CD4-positive, alpha-beta T cell treated with Interleukin-4 for 1 hour (primary cell): ENCODE data around the gene PIGC.

ENCODE experiments used
- DNase-seq, 2 donors: peaks; one replicate each; pipeline ENCODE4 v3.0.0-alpha.2; 2020 to 2022

The PIGC gene

GRCh38 chr1:172443666-172444453 lies at the start of gene PIGC:
PIGC (minus strand) TSS chr1:172444069; CDS start chr1:172442622, 1,447 bp downstream.
- DNase-seq, result peak; percentile 90 to 91

GRCh38 chr1:172492421-172492820 lies 48.6 kb upstream of the PIGC start:
- DNase-seq, result no peak

GRCh38 chr1:172489847-172490246 lies 46.0 kb upstream of the PIGC start:
- no peak for DNase-seq

- DNase-seq, result no peak
Observed at GRCh38 chr1:172488393-172488792, 44.5 kb upstream of the PIGC start.

GRCh38 chr1:172487550-172487949 lies 43.7 kb upstream of the PIGC start:
- DNase-seq, result no peak

- DNase-seq, result no peak
Observed at GRCh38 chr1:172486805-172487454, 43.1 kb upstream of the PIGC start.

- DNase-seq, result no peak
Observed at GRCh38 chr1:172485626-172486025, 41.8 kb upstream of the PIGC start.

- DNase-seq, result no peak
Observed at GRCh38 chr1:172484252-172484651, 40.4 kb upstream of the PIGC start.

- DNase-seq, result no peak
Observed at GRCh38 chr1:172483448-172483847, 39.6 kb upstream of the PIGC start.

- no peak for DNase-seq
Observed at GRCh38 chr1:172482044-172482443, 38.2 kb upstream of the PIGC start.

GRCh38 chr1:172480431-172480830 lies 36.6 kb upstream of the PIGC start:
- DNase-seq, result no peak

GRCh38 chr1:172478485-172478884 lies 34.6 kb upstream of the PIGC start:
- DNase-seq, result no peak

GRCh38 chr1:172477741-172478140 lies 33.9 kb upstream of the PIGC start:
- no peak for DNase-seq

GRCh38 chr1:172477216-172477615 lies 33.3 kb upstream of the PIGC start:
- DNase-seq, result no peak

- DNase-seq, result no peak
Observed at GRCh38 chr1:172476218-172476811, 32.4 kb upstream of the PIGC start.

- DNase-seq, result no peak
Observed at GRCh38 chr1:172473842-172474241, 30.0 kb upstream of the PIGC start.

GRCh38 chr1:172473302-172473701 lies 29.4 kb upstream of the PIGC start:
- DNase-seq, result no peak

GRCh38 chr1:172472495-172472894 lies 28.6 kb upstream of the PIGC start:
- DNase-seq, result no peak

- no peak for DNase-seq
Observed at GRCh38 chr1:172471666-172472065, 27.8 kb upstream of the PIGC start.

- DNase-seq, result no peak
Observed at GRCh38 chr1:172470149-172470548, 26.3 kb upstream of the PIGC start.

- DNase-seq, result no peak
Observed at GRCh38 chr1:172469717-172470116, 25.8 kb upstream of the PIGC start.

GRCh38 chr1:172468296-172468695 lies 24.4 kb upstream of the PIGC start:
- DNase-seq, result no peak

GRCh38 chr1:172467446-172467845 lies 23.6 kb upstream of the PIGC start:
- DNase-seq, result no peak

- no peak for DNase-seq
Observed at GRCh38 chr1:172466795-172467407, 23.0 kb upstream of the PIGC start.
